Stimulated activated CD8-positive, alpha-beta memory T cell treated with anti-CD3 and anti-CD28 coated beads, Interleukin-7, amount 100 ng/mL, for 48 hours (primary cell): Measurements from ENCODE around the gene TENM4.

Experiments used
- DNase-seq, 2 donors: peaks; one replicate each; pipeline ENCODE4 v3.0.0-alpha.2; 2020; ENCODE audit warnings: low read depth in 1 of 2; ENCODE audit errors: extremely low read depth in 1 of 2

TENM4 gene

GRCh38 chr11:78929207-78929905 lies 511.5 kb downstream of the TENM4 start:
- DNase-seq: no peak

DNA sequence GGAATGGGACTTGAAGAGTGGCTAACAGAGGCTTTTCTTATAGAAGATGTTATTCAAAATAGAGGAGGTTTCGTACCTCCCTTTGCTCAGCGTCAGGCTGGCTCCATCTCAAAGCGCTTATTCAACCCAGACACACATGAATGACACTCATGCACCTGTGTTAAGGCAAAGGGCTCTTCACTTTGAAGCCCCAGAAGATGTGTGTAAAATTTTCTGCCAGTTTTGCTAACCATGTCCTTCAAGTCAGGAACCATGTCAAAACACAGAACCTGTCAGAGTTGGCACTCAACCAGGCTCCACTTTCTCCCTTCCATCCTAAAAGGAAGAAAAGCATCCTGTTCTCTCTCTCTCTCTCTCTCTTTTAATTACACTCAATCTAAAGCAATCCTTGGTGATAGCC lies 513.3 kb downstream of the TENM4 start:
- no peak for DNase-seq

DNA sequence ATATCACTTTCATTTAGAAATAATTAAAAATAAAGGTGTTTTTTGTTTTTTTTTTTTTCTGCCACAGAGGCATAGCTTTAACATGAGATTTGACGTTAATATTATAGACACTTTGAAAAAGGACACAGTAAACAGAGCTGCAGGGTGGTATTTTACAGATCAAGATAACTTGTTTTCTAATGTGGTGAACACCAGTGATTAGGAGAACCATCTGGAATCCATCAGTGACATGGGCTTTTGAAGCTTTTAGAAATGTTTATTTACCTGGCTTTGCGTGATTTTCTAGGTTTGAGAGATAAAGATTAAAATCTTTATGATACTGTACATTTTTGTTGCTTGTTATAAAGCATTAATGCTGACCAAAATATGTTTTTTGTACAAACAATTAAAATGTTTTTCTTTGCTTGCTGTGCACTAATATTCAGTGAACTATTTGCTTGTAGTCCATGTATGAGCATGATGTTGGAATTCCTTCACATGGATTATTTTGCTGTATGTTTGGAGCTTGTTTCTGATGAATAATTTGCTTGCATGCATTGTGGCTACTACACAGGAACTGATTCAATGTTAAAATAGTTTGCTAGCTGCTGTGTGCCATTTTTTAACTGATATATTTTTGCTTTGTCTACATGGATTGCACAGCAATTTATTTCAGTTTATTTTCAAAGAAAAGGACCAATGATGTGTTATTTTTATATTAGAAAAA lies 514.0 kb downstream of the TENM4 start:
- DNase-seq: no peak

DNA sequence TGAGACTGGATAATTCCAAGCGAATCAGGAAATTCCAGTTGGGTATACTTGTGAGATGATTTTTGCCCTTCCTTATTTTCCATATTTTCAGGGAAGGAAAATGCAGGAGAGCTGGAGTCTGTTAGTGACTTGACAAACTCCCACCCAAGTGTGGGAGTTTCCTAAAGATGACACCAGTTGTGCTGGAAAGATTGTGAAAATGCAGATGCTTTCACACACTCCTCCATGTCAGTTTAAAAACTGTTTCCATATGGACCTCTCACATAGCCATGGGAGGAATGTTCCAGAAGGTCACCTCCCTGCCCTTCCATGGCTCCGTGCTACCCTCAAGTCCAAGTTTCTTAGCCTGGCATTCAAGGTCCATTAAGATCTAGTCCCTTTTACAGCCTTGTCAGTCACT lies 515.4 kb downstream of the TENM4 start:
- DNase-seq: no peak

DNA sequence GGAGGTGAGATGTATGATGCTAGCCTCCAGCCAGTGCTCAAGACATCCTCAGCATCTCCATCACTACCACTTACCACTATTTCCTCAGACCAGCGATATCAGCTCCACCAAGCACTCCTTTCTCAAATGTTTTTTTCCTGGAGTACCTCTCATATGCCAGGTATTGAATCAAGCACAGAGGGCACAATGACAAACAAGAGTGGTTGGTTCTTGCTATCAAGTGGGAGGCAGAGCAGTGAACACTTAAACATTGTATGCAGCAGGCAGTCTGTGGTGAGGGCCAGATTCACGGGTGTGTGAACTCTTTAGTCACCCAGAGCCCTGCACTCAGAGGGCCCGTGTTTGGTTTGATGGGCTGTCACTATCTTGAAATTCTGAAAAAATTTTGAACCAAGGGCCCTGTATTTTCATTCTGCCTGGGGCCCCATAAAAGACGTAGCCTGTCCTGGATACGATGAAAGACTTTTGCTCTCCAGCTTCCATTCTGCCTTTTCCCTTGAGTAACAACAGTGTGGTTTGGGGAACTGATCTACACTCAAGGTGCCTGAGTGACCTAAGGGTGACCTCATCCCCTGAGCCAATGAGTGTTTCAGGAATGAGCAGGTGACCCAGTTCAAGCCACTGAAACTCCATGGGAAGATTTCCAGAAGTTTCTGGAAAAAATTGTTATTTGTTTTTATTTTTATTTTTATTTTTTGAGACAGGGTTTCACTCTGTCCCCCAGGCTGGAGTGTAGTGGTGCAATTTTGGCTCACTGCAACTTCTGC lies 517.8 kb downstream of the TENM4 start:
- DNase-seq: no peak

DNA sequence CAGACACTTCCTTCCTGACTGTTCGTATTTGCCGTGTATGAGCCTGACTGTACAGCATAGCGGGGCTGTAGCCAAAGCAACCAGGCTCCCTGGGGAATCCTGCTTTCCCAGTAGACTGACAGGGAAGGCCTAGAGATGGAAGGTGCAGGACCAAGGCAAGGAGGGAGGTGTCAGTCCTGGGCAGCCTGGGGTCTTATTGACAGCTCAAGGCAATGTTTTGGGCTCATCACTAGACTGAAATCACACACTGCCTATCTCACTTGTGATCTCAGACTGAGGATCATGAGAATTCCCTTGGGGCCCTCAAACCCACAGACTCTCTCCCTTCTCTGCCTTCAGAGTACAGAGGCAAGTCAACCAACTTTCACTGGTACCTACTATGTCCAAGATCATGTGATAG lies 519.3 kb downstream of the TENM4 start:
- no peak for DNase-seq

DNA sequence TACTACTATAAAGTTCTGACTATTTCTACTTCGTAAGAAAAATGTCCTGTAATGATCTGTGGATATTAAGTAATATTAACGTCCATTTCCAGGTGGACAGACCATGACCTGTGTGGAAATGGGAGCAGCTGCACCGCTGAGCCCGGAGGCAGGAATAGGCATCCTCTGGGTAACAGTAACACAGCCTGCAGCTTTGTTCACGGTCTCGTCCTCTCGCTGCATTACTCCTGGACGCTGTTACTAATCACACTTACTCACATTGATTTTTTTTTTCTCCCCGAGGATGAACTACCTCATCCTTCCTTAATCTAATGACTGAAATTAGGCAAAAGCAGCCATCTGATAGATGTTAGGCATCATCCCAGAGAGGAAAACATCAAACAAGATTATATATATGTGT lies 520.5 kb downstream of the TENM4 start:
- no peak for DNase-seq

GRCh38 chr11:78916759-78917158 lies 524.1 kb downstream of the TENM4 start:
- no peak for DNase-seq

- no peak for DNase-seq
These were observed 526.3 kb downstream of the TENM4 start for GRCh38 chr11:78914503-78914902.

GRCh38 chr11:78912778-78913177 lies 528.1 kb downstream of the TENM4 start:
- DNase-seq: no peak

DNA sequence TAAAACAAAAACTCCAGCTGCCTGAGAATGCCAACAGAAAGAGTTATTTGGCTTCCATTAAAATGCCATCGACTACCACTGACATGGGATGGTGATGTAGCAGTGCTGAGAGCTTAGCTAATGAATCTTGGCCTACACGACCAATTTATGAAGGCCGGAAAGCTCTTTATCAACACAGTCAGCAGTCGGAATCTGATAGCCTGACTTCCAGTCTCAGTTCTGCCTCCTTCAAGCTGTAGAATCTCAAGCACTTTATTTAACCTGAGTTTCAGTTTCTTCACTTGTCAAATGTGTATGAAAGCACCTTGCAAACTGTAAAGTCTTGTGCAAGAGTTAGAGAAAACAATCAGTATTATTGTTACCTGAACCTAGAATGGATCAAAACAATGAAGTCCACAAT lies 530.5 kb downstream of the TENM4 start:
- no peak for DNase-seq

DNA sequence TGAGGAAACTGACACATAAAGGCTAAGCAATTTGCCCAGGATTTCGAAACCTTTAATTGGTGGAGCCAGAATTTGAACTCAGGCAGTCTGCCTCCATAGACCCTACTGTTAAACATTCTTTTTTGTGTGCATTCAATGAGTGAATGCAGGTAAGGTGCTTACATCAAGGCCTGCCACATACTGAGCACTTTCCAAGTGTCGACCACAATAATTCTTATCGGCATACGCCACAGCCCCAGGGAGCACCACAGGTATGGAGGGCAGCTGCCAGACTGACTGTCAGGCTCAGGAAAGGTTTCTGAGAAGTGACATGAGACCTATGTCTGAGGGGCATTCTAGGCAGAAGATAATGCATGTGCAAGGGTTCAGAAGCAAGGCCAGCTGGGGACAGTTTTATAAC lies 531.4 kb downstream of the TENM4 start:
- DNase-seq: no peak

DNA sequence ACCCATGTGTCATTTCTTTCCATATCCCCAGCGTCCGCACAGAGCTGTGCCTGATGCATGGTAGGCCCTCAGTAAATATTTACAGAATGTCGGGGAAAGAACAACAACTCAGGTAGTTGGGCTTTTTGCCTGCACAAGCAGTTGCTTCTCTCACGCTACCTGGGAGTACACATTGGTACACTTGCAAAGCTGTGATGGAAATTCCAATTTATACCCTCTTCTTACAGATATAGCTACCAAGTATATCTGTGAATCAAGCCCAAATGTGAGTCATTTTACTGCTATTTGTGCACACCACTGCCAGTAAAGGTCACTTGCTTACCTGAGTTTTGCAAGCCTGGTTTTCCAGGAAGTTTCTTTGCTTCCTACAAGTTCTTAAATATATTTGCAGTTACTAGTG lies 533.2 kb downstream of the TENM4 start:
- DNase-seq: no peak

- DNase-seq: no peak
These were observed 534.3 kb downstream of the TENM4 start for GRCh38 chr11:78906566-78906965.

- no peak for DNase-seq
These were observed 535.1 kb downstream of the TENM4 start for GRCh38 chr11:78905756-78906155.

GRCh38 chr11:78902771-78903507 lies 537.9 kb downstream of the TENM4 start:
- DNase-seq: no peak

GRCh38 chr11:78901831-78902230 lies 539.0 kb downstream of the TENM4 start:
- no peak for DNase-seq

DNA sequence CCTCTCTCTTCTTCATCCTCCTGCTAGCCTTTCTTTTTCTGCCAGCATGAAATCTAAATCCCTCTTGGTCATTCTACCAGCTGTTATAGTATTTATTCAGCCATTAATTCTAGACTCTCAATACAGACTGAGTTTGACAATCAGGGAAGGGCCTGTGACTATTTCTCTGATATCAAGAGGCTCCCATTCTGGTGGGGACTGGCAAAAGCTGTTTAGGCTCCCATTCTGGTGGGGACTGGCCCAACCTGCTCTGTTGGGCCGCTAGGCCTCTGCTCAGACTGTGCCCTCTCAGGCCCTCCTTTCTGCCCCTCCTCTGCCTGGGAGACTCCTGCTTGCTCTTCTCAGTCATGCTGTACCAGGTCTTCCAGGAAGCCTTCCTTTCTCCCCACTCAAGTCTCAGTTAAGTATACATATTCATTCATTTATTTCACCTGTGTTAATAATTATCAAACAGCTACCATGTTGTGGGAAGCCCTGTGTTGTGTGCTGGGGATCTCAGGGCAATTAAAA lies 542.5 kb downstream of the TENM4 start:
- no peak for DNase-seq

- no peak for DNase-seq
These were observed 546.8 kb downstream of the TENM4 start for GRCh38 chr11:78893996-78894395.

GRCh38 chr11:78889698-78890097 lies 551.1 kb downstream of the TENM4 start:
- no peak for DNase-seq

GRCh38 chr11:78886616-78887015 lies 554.2 kb downstream of the TENM4 start:
- DNase-seq: no peak
